ENCODE measurements around the gene ESRRA. TPM values are rescaled to one million over a fixed set of nuclear protein-coding genes. Genes with fewer than 3 reads are reported as not detected.

The ESRRA gene
- total RNA-seq, 1 experiment from 2014 or later, result 66.9 TPM

- no peak for TF ChIP-seq CTCF (IDR thresholded peaks at IDR 0.05; ENCODE audit: insufficient read depth in 1 of 2, low read depth in 1 of 2, low read length in 1 of 2, severe bottlenecking in 1 of 2, unreplicated experiment in 1 of 2)
- intact Hi-C loops (cut with micrococcal nuclease; ENCODE audit: unreplicated experiment), result no loop called here
- Mint-ChIP-seq H3K9me3 (ENCODE audit: unreplicated experiment) (no peaks in the 10 kb centered on the region), H3K4me3 (ENCODE audit: unreplicated experiment) (no peak overlapping the region), H3K27me3 (ENCODE audit: insufficient read depth, unreplicated experiment) (no peaks in the 10 kb centered on the region), H3K27ac (ENCODE audit: unreplicated experiment) (no peak overlapping the region), H3K36me3 (ENCODE audit: insufficient read depth, unreplicated experiment) (peaks cover 21% of the 10 kb centered on the region), H3K4me1 (ENCODE audit: low read depth, unreplicated experiment) (peaks cover 4% of the 10 kb centered on the region)
- H3K27me3 ChIP-seq (replicated peaks; ENCODE audit: control insufficient read depth, insufficient read depth, low read length), result no peaks in the 10 kb centered on the region
- H3K4me1 ChIP-seq, result no peaks in the 10 kb centered on the region
- no peaks in the 10 kb centered on the region for H3K9me3 ChIP-seq
- ChIA-PET POLR2A (no interaction called here), CTCF (interaction anchor here (1.0 to 1.3 kb wide), 2 partner anchors 8 to 22 kb away, joined by 4 read pairs; no protein-coding TSS in a partner anchor)
- no peak overlapping the region for H3K4me3 ChIP-seq (ENCODE audit: low read depth, low read length)
- no TSS peak for BruUV-seq (replicated peaks)
- no peak for DNase-seq
- H3K36me3 ChIP-seq (ENCODE audit: control insufficient read depth, insufficient read depth, low read length), result peaks cover 2% of the 10 kb centered on the region
These were observed 26.6 kb upstream of the ESRRA start for GRCh38 chr11:64278576-64279190.

- CTCF ChIA-PET, result interaction anchor here (0.6 to 0.7 kb wide), 2 partner anchors 11 to 119 kb away, joined by 3 read pairs; no protein-coding TSS in a partner anchor
These were observed 23.2 kb upstream of the ESRRA start for GRCh38 chr11:64281957-64282770.

More at GRCh38 chr11:64281957-64282770, 23.2 kb upstream of the ESRRA start:
- Mint-ChIP-seq H3K27me3 (ENCODE audit: insufficient read depth, unreplicated experiment) (no peaks in the 10 kb centered on the region), H3K9me3 (ENCODE audit: unreplicated experiment) (no peaks in the 10 kb centered on the region), H3K36me3 (ENCODE audit: insufficient read depth, unreplicated experiment) (peaks cover 22% of the 10 kb centered on the region), H3K27ac (ENCODE audit: unreplicated experiment) (no peak overlapping the region), H3K4me3 (ENCODE audit: unreplicated experiment) (no peak overlapping the region), H3K4me1 (ENCODE audit: low read depth, unreplicated experiment) (peaks cover 14% of the 10 kb centered on the region)
- Histone ChIP-seq H3K4me1 (peaks cover 5% of the 10 kb centered on the region), H3K9me3 (no peaks in the 10 kb centered on the region), H3K36me3 (ENCODE audit: control insufficient read depth, insufficient read depth, low read length) (no peaks in the 10 kb centered on the region; the same call in none of the 2 replicates), H3K4me3 (ENCODE audit: low read depth, low read length) (no peak overlapping the region), H3K27me3 (replicated peaks; ENCODE audit: control insufficient read depth, insufficient read depth, low read length) (no peaks in the 10 kb centered on the region)
- POLR2A ChIA-PET, result no interaction called here
- no peak for TF ChIP-seq CTCF (IDR thresholded peaks at IDR 0.05; ENCODE audit: insufficient read depth in 1 of 2, low read depth in 1 of 2, low read length in 1 of 2, severe bottlenecking in 1 of 2, unreplicated experiment in 1 of 2)
- no TSS peak for BruUV-seq (replicated peaks)
- intact Hi-C loops (cut with micrococcal nuclease; ENCODE audit: unreplicated experiment), result no loop called here
- DNase-seq, result no peak
